Activated gamma-delta T cell treated with Interleukin-2 at 50 U/mL for 16 hours (primary cell): ENCODE measurements around the gene EIF3CL.
"Not testable (repeated sequence)": the region's sequence is repeated elsewhere in the genome, so short reads cannot be mapped to it uniquely, and the experiment has no call there.

Experiments used
- DNase-seq: peaks from one replicate; pipeline ENCODE4 v3.0.0-alpha.2; 2020

Gene EIF3CL

DNA sequence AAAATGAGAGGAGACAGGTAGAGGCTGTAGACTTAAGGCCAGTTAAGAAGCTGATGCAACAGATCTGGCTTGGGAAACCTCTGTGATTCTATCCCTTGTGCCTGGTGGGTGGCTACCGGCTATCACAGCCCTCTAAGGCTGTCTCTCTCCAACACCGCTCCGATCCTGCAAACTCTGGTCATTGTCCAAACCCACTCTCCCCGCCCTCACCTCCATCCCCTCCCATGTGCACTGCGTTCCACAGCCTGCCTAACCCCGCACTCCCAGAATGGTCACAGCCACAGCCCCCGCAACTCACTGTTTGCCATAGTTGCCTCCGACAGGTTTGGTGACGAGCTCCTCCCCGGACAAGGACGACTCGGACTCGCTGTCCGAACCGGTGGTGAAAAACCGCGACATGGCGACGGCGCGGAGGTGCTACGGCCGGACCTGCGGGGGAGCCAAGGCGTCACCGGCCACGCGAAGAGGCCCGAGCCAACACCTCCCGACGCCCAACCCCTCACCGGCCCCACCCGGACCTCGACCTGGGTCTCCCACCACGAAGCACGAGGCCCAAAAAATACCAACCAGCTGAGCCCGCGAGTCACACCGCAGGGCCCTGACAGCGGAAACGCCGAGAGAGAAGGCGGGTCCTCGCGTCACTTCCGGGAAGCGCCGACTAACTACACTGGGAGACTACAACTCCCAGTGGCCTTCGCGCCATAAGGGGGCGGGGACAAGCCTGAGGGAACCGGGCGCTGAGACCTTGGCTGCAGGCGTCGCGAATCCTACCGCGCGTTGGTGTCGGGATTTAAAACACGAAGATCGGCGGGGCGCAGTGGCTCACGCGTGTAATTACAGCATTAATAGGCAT lies at the start of gene EIF3CL:
EIF3CL (minus strand) TSS at position 622 of the 853 bp plus-strand sequence; CDS start at position 399, 223 bp downstream.
- not testable (repeated sequence) for DNase-seq

DNA sequence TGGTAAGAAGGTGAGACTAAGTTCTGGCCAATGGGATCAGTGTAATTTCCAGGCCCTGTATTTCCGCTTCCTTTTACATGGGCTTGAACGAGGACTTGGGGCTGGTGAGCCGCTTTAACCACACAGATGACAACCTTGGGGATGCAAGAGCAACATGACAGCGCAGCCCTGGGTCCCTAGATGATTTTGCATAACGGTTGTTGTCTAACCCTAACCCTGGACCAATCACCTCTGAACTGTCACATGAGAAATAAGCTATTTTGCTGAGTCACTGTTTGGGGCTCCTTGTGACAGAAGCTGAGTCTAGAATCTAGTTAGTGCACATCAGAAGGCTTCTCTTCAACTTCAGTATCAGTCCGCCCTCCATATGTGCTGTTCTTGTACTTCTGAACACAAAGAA lies 43.4 kb upstream of the EIF3CL start:
- DNase-seq = not testable (repeated sequence)

DNA sequence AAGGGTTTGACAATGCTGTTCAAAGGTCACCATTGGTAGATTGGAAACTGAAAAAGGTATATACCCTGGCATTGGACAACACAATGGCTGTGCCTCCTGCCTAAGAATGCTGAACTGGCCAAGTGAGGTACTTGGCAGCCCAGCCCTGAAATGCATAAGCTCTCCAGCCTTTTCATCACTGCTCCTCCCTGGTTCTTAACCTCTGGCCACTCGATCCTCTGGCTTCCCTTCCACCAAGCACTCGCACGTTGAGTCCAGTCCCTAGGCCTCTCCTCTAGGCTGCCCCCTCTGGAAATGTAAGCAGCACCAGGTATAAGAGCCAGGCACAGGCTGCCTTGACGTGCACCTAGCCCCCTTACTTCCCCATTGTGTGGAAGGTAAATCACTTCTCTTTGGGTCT lies 42.7 kb upstream of the EIF3CL start:
- not testable (repeated sequence) for DNase-seq

- DNase-seq = not testable (repeated sequence)
Observed at GRCh38 chr16:28443943-28444342, 40.3 kb upstream of the EIF3CL start.

DNA sequence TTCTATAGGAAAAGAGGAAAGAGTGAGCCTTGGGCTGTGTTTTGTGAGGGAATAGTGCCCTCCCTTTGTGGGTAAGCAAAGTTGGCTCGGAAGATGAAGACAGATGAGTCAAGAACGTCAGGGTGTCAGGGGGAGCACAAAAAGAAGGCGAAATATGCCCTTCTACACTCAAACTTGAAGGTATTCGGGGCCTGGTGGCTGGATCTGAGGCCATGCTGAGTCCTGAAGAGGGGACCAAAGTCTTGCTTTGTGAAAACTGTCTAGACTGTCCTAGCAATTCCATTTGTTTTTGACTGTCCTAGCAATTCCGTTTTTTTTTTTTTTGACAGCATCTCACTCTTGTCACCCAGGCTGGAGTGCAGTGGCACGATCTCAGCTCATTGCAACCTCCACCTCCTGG lies 35.3 kb upstream of the EIF3CL start:
- DNase-seq = not testable (repeated sequence)

GRCh38 chr16:28435340-28435739 lies 31.7 kb upstream of the EIF3CL start:
- DNase-seq = not testable (repeated sequence)

DNA sequence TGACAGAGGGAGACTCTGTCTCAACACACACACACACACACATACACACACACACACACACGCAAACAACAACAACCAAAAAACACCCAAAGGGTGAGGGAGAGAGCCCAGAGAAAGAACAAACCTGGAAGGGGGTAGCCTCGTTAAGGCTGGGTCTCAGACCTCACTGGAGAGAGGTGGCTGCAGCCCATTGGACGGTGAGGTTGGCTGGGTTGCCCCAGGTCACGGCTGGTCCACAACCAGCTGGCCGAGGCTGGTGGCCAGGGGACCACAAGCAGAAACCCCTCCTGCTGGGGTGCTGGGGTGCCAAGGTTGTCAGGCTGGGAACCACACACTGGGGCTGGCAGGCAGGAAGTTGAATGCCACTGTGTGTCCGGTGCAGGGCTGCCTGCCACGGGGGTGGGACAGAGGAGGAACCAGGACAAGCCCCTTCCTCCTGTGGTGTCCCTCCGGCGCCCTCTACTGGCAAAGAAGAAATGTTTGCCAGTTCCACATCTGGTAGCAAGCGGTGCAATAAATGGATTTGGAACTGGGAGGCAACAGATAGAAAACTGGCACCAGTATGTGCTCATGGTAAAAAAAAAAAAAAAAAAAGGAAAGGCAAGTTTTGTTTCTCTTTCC lies 22.5 kb upstream of the EIF3CL start:
- not testable (repeated sequence) for DNase-seq

GRCh38 chr16:28421071-28421750 lies 17.6 kb upstream of the EIF3CL start:
- not testable (repeated sequence) for DNase-seq

GRCh38 chr16:28417033-28417432 lies 13.4 kb upstream of the EIF3CL start:
- DNase-seq = not testable (repeated sequence)

- DNase-seq = not testable (repeated sequence)
Observed at GRCh38 chr16:28414530-28414929, 10.9 kb upstream of the EIF3CL start.

GRCh38 chr16:28413585-28413984 lies 9.9 kb upstream of the EIF3CL start:
- not testable (repeated sequence) for DNase-seq

- DNase-seq = not testable (repeated sequence)
Observed at GRCh38 chr16:28392054-28392453, 11.6 kb downstream of the EIF3CL start.

DNA sequence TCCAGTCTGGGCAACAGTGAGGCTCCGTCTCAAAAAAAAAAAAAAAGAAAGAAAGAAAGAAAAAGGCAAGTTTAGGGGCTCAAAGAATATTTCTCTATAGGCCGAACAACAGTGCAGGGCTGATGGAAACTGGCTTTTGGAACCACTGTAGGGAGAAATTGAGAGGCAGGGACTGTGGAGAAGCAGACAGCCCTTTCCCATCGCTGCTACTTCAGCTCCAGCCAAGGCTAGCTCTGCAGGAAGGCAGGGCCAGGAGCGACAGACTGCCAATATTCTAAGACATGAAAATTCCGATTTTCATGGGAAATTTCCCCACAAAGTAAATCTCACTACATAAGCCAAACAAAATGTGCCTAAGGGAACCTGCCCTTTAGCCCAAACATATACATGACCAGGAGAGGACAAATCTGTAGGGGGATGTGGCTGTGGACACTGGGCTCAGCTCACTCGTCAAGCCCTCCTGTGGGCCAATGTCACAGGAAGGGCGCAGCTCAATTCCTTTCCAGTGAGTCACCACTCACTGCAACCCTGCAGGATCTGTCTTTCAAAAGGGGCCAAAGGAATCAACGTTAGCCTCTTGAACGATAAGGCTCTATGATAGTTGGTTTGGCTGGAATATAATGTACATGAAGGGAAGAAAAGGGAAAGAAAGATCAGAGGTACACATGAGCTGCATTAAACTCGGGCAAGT lies 21.3 kb downstream of the EIF3CL start:
- DNase-seq = not testable (repeated sequence)

DNA sequence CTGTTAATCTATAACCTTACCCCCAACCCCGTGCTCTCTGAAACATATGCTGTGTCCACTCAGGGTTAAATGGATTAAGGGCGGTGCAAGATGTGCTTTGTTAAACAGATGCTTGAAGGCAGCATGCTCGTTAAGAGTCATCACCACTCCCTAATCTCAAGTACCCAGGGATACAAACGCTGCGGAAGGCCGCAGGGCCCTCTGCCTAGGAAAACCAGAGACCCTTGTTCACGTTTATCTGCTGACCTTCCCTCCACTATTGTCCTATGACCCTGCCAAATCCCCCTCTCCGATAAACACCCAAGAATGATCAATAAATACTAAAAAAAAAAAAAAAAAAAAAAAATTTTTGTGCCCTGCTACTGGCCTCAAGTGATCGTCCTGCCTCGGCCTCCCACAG lies 25.8 kb downstream of the EIF3CL start:
- not testable (repeated sequence) for DNase-seq

DNA sequence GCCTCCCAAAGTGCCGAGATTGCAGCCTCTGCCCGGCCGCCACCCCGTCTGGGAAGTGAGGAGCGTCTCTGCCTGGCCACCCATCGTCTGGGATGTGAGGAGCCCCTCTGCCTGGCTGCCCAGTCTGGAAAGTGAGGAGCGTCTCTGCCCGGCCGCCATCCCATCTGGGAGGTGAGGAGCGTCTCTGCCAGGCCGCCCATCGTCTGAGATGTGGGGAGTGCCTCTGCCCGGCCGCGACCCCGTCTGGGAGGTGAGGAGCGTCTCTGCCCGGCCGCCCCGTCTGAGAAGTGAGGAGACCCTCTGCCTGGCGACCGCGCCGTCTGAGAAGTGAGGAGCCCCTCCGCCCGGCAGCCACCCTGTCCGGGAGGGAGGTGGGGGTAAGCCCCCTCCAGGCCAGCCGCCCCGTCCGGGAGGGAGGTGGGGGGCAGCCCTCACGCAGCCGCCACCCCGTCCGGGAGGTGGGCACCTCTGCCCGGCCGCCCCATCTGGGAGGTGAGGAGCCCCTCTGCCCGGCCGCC lies 26.5 kb downstream of the EIF3CL start:
- DNase-seq = not testable (repeated sequence)

DNA sequence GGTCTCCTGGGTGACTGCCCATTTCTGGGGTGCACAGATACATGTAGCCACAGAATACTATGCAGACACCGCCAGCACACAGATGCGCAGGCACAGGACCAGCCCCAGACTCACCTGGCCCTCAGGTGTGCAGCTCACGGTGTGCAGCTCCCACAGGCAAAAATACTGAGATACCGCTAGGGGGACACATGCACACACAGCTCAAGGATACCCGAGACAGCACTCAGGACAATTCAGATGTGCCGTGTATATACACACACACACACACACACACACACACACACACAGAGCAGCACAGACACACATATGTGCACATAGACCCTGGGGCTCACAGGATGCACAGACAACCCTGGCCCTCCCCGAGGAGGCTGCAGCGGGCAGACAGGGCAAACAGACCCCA lies 28.5 kb downstream of the EIF3CL start:
- not testable (repeated sequence) for DNase-seq

- not testable (repeated sequence) for DNase-seq
Observed at GRCh38 chr16:28374281-28374680, 29.4 kb downstream of the EIF3CL start.

- DNase-seq = not testable (repeated sequence)
Observed at GRCh38 chr16:28367926-28368325, 35.7 kb downstream of the EIF3CL start.

DNA sequence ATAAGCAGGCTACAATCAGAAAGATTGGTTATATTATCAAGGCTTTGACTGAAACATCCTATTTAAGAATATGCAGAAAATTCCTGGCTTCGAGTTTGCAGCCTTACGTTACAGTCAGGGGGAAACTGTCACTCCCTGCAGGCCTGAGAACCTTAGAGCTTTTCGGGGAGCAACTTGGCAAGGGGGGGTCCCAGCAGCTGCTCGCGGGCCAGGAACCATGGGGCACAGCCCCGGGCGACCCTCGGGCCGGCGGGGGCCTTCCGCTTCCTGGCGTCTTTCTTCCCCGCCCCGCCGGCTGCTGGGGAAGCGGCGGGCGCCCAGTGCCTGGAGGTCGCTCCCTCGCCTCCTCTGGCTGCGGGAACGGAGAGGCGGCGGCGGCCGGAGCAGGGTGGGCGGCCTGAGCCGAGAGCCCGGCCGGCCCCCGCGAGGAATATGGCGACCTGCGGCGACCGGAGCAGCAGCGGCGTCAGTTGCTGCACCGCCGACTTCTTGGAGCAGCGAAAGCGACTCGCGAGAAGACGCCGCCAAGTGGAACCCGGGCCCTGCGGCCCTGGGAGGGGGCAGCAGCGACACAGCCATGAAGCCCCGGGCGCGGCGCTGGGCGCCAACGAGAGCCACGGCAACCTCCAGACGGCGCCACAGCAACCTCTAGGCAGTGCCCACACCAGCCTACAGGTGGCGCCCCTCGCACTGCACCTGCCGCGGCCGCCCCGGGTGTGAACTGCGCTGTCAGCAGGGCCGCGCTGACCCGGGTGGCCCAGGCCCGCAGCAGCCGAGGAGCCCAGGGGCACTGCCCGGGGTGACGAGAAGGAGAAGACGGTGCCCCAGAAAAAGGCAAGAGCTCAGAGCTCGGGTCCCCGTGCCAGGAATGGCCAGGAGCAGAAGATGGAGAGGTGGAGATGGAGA lies 39.1 kb downstream of the EIF3CL start:
- DNase-seq = not testable (repeated sequence)

DNA sequence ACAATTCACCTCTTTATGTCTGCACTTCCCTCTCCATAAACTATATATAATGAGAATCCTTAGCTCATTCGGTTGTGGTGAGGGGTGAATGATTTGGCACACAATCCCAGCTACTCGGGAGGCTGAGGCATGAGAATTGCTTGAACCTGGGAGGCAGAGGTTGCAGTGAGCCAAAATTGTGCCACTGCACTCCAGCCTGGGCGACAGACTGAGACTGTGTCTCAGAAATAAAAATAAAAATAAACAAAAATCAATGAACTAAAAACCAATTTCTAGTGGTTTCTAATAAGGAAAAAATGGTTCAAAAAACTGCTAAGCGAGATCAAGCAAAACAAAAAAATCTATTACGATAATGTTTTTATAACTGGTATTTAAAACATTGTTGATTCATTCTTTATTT lies 40.2 kb downstream of the EIF3CL start, which contains the start of gene NPIPB6:
NPIPB6 (minus strand) TSS at position 101 of the 400 bp plus-strand sequence. CDS start 686 bp downstream, outside the sequence.
- DNase-seq = not testable (repeated sequence)

- not testable (repeated sequence) for DNase-seq
Observed at GRCh38 chr16:28362600-28362999, 41.0 kb downstream of the EIF3CL start.
